ENCODE data around the gene CCDC40.
"Not testable (repeated sequence)": the region's sequence is repeated elsewhere in the genome, so short reads cannot be mapped to it uniquely, and the experiment has no call there.

Gene CCDC40

GRCh38 chr17:80083136-80083661 lies 46.8 kb downstream of the CCDC40 start:
- no peak for DNase-seq (ENCODE audit: low spot score)

- no peak for DNase-seq (ENCODE audit: low spot score)
These were observed 48.3 kb downstream of the CCDC40 start for GRCh38 chr17:80084773-80085172.

GRCh38 chr17:80086081-80086480 lies 49.6 kb downstream of the CCDC40 start:
- DNase-seq (ENCODE audit: low spot score) = no peak

GRCh38 chr17:80086616-80087015 lies 50.2 kb downstream of the CCDC40 start:
- DNase-seq (ENCODE audit: low spot score) = no peak

- no peak for DNase-seq (ENCODE audit: low spot score)
These were observed 51.2 kb downstream of the CCDC40 start for GRCh38 chr17:80087346-80088265.

- no peak for DNase-seq (ENCODE audit: low spot score)
These were observed 53.3 kb downstream of the CCDC40 start for GRCh38 chr17:80089762-80090161.

GRCh38 chr17:80090164-80090563 lies 53.7 kb downstream of the CCDC40 start:
- DNase-seq (ENCODE audit: low spot score) = not testable (repeated sequence)

- no peak for DNase-seq (ENCODE audit: low spot score)
These were observed 54.9 kb downstream of the CCDC40 start for GRCh38 chr17:80091376-80091775.

- no peak for DNase-seq (ENCODE audit: low spot score)
These were observed 56.5 kb downstream of the CCDC40 start for GRCh38 chr17:80092959-80093358.

- no peak for DNase-seq (ENCODE audit: low spot score)
These were observed 58.8 kb downstream of the CCDC40 start for GRCh38 chr17:80095038-80095843.

- DNase-seq (ENCODE audit: low spot score) = no peak
These were observed 59.5 kb downstream of the CCDC40 start for GRCh38 chr17:80095844-80096475.

- DNase-seq (ENCODE audit: low spot score) = no peak
These were observed 60.1 kb downstream of the CCDC40 start for GRCh38 chr17:80096561-80097021.

GRCh38 chr17:80097127-80097621 lies 60.7 kb downstream of the CCDC40 start:
- DNase-seq (ENCODE audit: low spot score) = no peak

- no peak for DNase-seq (ENCODE audit: low spot score)
These were observed 61.6 kb downstream of the CCDC40 start for GRCh38 chr17:80097844-80098691.

- no peak for DNase-seq (ENCODE audit: low spot score)
These were observed 63.0 kb downstream of the CCDC40 start for GRCh38 chr17:80099291-80100034.

- no peak for DNase-seq (ENCODE audit: low spot score)
These were observed 63.5 kb downstream of the CCDC40 start for GRCh38 chr17:80100035-80100323.

- DNase-seq (ENCODE audit: low spot score) = peak; percentile 100
These were observed 64.8 kb downstream of the CCDC40 start, which contains the start of gene GAA for GRCh38 chr17:80101011-80101945. GAA (plus strand) TSS chr17:80101581; CDS start chr17:80104587, 3,006 bp downstream.

GRCh38 chr17:80101946-80102663 lies 65.7 kb downstream of the CCDC40 start:
- peak; percentile 41 for DNase-seq (ENCODE audit: low spot score)

Data from AG20443 (cell line).